ENCODE measurements around the gene ALOX12. TPM values are rescaled to one million over a fixed set of nuclear protein-coding genes. Genes with fewer than 3 reads are reported as not detected.

The ALOX12 gene
- total RNA-seq, 1 experiment from 2014 or later = not detected

DNA sequence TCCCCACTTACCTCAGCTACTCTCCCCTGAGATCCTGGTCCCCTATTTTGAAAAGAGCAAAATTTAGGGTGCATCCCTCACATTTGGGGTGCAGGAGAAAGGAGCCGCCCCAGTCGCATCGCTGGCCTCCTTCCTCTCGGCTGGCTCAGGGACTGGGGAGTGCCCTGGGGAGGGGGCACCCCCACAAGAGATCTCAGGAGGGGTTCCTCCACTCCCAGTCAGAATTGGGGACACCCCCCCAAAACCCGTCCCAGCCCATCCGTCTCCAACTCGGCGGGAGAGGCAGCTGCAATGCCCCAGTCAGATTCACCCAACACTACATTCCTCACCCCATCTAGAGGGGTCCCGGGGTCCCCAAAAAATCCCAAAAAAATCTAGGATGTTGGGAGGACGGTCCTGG is 23.5 kb downstream of the ALOX12 start:
- Histone ChIP-seq H2AFZ (ENCODE audit: low read depth, low read length, poor library complexity, severe bottlenecking) (peak overlapping the region; percentile 94), H3K36me3 (ENCODE audit: control insufficient read depth in 1 of 2, insufficient read depth in 2 of 2, low read length in 2 of 2) (no peaks in the 10 kb centered on the region), H3K9me2 (ENCODE audit: insufficient read depth) (no peaks in the 10 kb centered on the region), H3K9ac (ENCODE audit: low read length) (peak overlapping the region; percentile 62), H3K9me3 (ENCODE audit: control insufficient read depth in 1 of 2, insufficient read depth in 1 of 2, low read depth in 1 of 2, low read length in 2 of 2) (no peaks in the 10 kb centered on the region), H3K27ac (ENCODE audit: low read depth, low read length) (no peak overlapping the region; the same call in 1 of the 2 replicates), H3K79me2 (ENCODE audit: insufficient read depth, low read length) (0 out of 2 replicates have a peak, but pooled peaks cover under 1% of the 10 kb centered on the region), H3K27me3 (ENCODE audit: insufficient read depth, low read length) (no peaks in the 10 kb centered on the region), H3K4me3 (replicated peaks in 1 of 2; ENCODE audit: low read depth in 1 of 2, low read length in 2 of 2) (peak overlapping the region in 1 of 2 experiments; percentile 54; a peak in 2 of 4 replicates), H3K4me1 (ENCODE audit: control insufficient read depth in 1 of 2, insufficient read depth in 2 of 2, low read length in 2 of 2) (peaks cover 10 to 48% of the 10 kb centered on the region in 2 experiments; a peak in 3 of 4 replicates), H3K4me2 (ENCODE audit: low read length) (peak overlapping the region; percentile 82), H4K20me1 (ENCODE audit: insufficient read depth) (no peaks in the 10 kb centered on the region)
- DNase-seq (ENCODE audit: low read depth, low spot score) = no peak
- intact Hi-C loops (cut with micrococcal nuclease) = no loop called here
- POLR2A ChIA-PET = interaction anchor here (0.6 kb wide), 1 partner anchor 352 kb away, joined by 6 read pairs; no protein-coding TSS in a partner anchor
- RAD21 ChIA-PET (ENCODE audit: low non-redundant PET in 1 of 2, low total read pairs in 2 of 2, uncharacterized antibody in 2 of 2, unreplicated experiment in 2 of 2) = no interaction called here
- no peak for ATAC-seq
- TF ChIP-seq, protein P1, sequence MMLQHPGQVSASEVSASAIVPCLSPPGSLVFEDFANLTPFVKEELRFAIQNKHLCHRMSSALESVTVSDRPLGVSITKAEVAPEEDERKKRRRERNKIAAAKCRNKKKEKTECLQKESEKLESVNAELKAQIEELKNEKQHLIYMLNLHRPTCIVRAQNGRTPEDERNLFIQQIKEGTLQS (IDR thresholded peaks at IDR 0.05) = no peak
- no peak for TF ChIP-seq ELF1 (IDR thresholded peaks at IDR 0.05; ENCODE audit: borderline replicate concordance, low read depth)
- no peak for TF ChIP-seq YY1 (IDR thresholded peaks at IDR 0.05; ENCODE audit: extremely low read depth, insufficient replicate concordance, low read depth, low read length)
- TF ChIP-seq SRF (IDR thresholded peaks at IDR 0.05; ENCODE audit: low read depth) = no peak
- no peak for TF ChIP-seq CEBPB (IDR thresholded peaks at IDR 0.05; ENCODE audit: low read depth)
- TF ChIP-seq CBX3 (IDR thresholded peaks at IDR 0.05; ENCODE audit: low read depth) = no peak
- CTCF ChIA-PET = no interaction called here
- BruUV-seq (replicated peaks) = no TSS peak

DNA sequence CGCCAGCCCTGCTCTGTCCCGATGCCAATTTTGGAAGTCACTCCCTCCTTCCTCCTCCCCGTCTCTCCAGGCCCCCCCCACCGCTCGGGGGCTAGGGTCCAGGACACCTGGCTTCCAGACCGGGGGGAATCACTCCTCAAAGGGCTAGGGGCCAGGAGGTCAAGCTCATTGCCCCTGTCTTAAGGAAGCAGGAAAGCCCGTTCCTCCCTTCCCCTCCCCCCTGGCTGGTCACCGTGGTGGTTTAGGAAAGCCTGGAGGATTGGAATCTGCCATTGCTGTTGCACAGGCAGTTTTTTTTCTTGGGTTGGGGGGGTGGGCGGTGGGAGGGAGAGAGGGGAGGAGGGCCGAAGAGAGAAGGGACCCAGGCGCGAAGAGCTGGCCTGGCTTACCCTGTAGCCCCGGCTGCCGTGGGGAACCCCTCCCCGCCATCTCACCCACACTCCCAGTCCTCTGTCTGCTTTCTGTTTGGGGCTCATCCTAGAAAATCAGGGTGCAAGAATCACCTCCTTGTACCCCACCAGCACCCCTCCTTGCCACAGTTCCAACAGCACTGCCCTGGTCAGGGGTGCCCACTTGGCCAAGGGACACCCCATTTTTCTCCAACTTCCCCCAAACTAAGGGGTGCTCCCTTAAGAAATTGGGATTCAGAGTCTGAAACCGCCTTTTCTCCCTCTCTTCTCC is 24.1 kb downstream of the ALOX12 start:
- no peak for ATAC-seq
- no peaks in the 10 kb centered on the region for H3K27me3 ChIP-seq (ENCODE audit: insufficient read depth, low read length)
- ChIA-PET RAD21 (ENCODE audit: low non-redundant PET in 1 of 2, low total read pairs in 2 of 2, uncharacterized antibody in 2 of 2, unreplicated experiment in 2 of 2) (no interaction called here), CTCF (no interaction called here), POLR2A (interaction anchor here (0.6 kb wide), 1 partner anchor 353 kb away, joined by 6 read pairs; no protein-coding TSS in a partner anchor)
- no TSS peak for BruUV-seq (replicated peaks)
- H3K4me3 ChIP-seq (replicated peaks in 1 of 2; ENCODE audit: low read depth in 1 of 2, low read length in 2 of 2) = peak overlapping the region; percentile 29 to 54
- no peaks in the 10 kb centered on the region for H4K20me1 ChIP-seq (ENCODE audit: insufficient read depth)
- no peak overlapping the region; the same call in 1 of the 2 replicates for H3K27ac ChIP-seq (ENCODE audit: low read depth, low read length)
- peak overlapping the region; percentile 82 for H3K4me2 ChIP-seq (ENCODE audit: low read length)
- no peaks in the 10 kb centered on the region for H3K79me2 ChIP-seq (ENCODE audit: insufficient read depth, low read length)
- H3K36me3 ChIP-seq (ENCODE audit: control insufficient read depth in 1 of 2, insufficient read depth in 2 of 2, low read length in 2 of 2) = no peaks in the 10 kb centered on the region
- intact Hi-C loops (cut with micrococcal nuclease) = no loop called here
- no peaks in the 10 kb centered on the region for H3K9me2 ChIP-seq (ENCODE audit: insufficient read depth)
- TF ChIP-seq CEBPB (IDR thresholded peaks at IDR 0.05; ENCODE audit: low read depth) = no peak
- TF ChIP-seq, protein P2, sequence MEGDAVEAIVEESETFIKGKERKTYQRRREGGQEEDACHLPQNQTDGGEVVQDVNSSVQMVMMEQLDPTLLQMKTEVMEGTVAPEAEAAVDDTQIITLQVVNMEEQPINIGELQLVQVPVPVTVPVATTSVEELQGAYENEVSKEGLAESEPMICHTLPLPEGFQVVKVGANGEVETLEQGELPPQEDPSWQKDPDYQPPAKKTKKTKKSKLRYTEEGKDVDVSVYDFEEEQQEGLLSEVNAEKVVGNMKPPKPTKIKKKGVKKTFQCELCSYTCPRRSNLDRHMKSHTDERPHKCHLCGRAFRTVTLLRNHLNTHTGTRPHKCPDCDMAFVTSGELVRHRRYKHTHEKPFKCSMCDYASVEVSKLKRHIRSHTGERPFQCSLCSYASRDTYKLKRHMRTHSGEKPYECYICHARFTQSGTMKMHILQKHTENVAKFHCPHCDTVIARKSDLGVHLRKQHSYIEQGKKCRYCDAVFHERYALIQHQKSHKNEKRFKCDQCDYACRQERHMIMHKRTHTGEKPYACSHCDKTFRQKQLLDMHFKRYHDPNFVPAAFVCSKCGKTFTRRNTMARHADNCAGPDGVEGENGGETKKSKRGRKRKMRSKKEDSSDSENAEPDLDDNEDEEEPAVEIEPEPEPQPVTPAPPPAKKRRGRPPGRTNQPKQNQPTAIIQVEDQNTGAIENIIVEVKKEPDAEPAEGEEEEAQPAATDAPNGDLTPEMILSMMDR (IDR thresholded peaks at IDR 0.05 in 2 of 3, conservative IDR thresholded peaks at IDR 0.05 in 1 of 3; ENCODE audit: borderline replicate concordance in 1 of 3, insufficient read depth in 1 of 3, low read depth in 2 of 3, low read length in 2 of 3) = no peak
- no peak for TF ChIP-seq TCF7L2 (IDR thresholded peaks at IDR 0.05; ENCODE audit: borderline replicate concordance, extremely low read depth, insufficient read depth, insufficient read length)
- no peak for TF ChIP-seq ELF1 (IDR thresholded peaks at IDR 0.05; ENCODE audit: borderline replicate concordance, low read depth)
- no peak for TF ChIP-seq SIN3A (IDR thresholded peaks at IDR 0.05; ENCODE audit: low read depth)
- no peak for TF ChIP-seq ZFX (IDR thresholded peaks at IDR 0.05)
- no peak for TF ChIP-seq POLR2A (IDR thresholded peaks at IDR 0.05; ENCODE audit: borderline replicate concordance, extremely low read depth, insufficient read depth, insufficient read length)
- TF ChIP-seq POLR2AphosphoS5 (IDR thresholded peaks at IDR 0.05; ENCODE audit: low read depth, low read length) = no peak
- no peak for TF ChIP-seq SP1 (IDR thresholded peaks at IDR 0.05; ENCODE audit: low read depth)
- H2AFZ ChIP-seq (ENCODE audit: low read depth, low read length, poor library complexity, severe bottlenecking) = peak overlapping the region; percentile 94
- peak overlapping the region; percentile 62 for H3K9ac ChIP-seq (ENCODE audit: low read length)
- no peak for DNase-seq (ENCODE audit: low read depth, low spot score)
- no peaks in the 10 kb centered on the region for H3K9me3 ChIP-seq (ENCODE audit: control insufficient read depth in 1 of 2, insufficient read depth in 1 of 2, low read depth in 1 of 2, low read length in 2 of 2)
- peaks cover 10 to 48% of the 10 kb centered on the region in 2 experiments; a peak in 3 of 4 replicates for H3K4me1 ChIP-seq (ENCODE audit: control insufficient read depth in 1 of 2, insufficient read depth in 2 of 2, low read length in 2 of 2)

Measured in HCT116 (cell line).